Mucosa of rectum (tissue), 2 donors: ENCODE results near the gene RNU4-1.

Experiments used
- H3K27ac ChIP-seq, 2 donors: one replicate each; pipeline ENCODE4 v1.7.0; 2013; ENCODE audit warnings: inconsistent platforms in 2 of 2, low read depth in 2 of 2, low read length in 2 of 2
- H3K27me3 ChIP-seq, 2 donors: one replicate each; pipeline ENCODE4 v1.7.0; 2013; ENCODE audit warnings: low read length in 2 of 2; ENCODE audit not compliant: control insufficient read depth in 2 of 2, insufficient read depth in 2 of 2
- H3K36me3 ChIP-seq, 2 donors: one replicate each; pipeline ENCODE4 v1.7.0; 2013; ENCODE audit warnings: low read length in 2 of 2; ENCODE audit not compliant: control insufficient read depth in 2 of 2, insufficient read depth in 2 of 2
- H3K4me1 ChIP-seq, 2 donors: one replicate each; pipeline ENCODE4 v1.7.0; 2013; ENCODE audit warnings: low read length in 2 of 2, mild to moderate bottlenecking in 1 of 2; ENCODE audit not compliant: control insufficient read depth in 2 of 2, insufficient read depth in 2 of 2
- H3K4me3 ChIP-seq, 2 donors: one replicate each; pipeline ENCODE4 v1.7.0; 2013; ENCODE audit warnings: low read length in 2 of 2
- H3K9ac ChIP-seq, 2 donors: one replicate each; pipeline ENCODE4 v1.7.0; 2013; ENCODE audit warnings: low read length in 2 of 2, low read depth in 1 of 2, mild to moderate bottlenecking in 1 of 2
- H3K9me3 ChIP-seq, 2 donors: one replicate each; pipeline ENCODE4 v1.7.0; 2013; ENCODE audit warnings: low read length in 2 of 2; ENCODE audit not compliant: control insufficient read depth in 2 of 2
- donor health status: healthy.
- donor health status: Normal muscosa, but diverticular disease.

Gene RNU4-1

GRCh38 chr12:120265473-120266179 lies 27.4 kb downstream of the RNU4-1 start, which contains the start of gene PXN:
PXN (minus strand) TSS chr12:120265730; CDS start chr12:120265629, 101 bp downstream.
- peak within 1 kb of the TSS; percentile 63 to 76 for H3K4me3 ChIP-seq
- peaks cover 30 to 45% of the 10 kb centered on the region in 2 donors for H3K4me1 ChIP-seq
- H3K9me3 ChIP-seq: no peaks in the 10 kb centered on the region
- H3K27ac ChIP-seq: peak within 1 kb of the TSS; percentile 54 to 75
- H3K27me3 ChIP-seq: no peaks in the 10 kb centered on the region
- H3K9ac ChIP-seq: peak within 1 kb of the TSS; percentile 70 to 92
- no peaks in the 10 kb centered on the region for H3K36me3 ChIP-seq

DNA sequence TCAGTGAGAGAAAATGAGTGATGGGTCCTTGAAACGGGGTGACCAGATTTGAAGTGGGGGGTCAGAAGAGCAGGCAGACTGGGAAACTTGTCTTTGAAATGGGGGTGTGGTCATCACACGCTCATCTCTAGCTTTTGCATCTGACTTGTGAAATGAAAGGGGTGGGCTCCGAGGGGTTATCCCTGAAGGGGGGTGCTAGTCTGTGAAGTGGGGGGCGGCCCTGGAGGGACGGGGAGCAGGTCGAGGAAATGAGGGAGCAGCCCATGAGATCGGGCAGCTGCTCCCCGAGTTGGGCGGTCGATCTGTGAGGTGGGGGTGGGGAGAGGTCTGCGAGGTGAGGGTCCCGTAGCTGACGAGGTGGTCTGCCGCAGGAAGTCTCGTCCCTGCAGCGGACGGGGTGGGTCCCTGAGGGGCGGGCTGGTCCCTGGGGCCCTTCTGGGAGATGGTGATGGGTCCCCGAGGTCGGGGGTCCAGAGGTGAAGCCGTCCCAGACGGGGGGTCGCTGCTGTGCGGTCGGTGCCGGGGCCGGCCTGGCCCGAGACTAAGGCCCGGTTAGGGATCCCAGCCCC lies 28.0 kb downstream of the RNU4-1 start:
- Histone ChIP-seq H3K4me3 (peak overlapping the region; percentile 63 to 76), H3K36me3 (no peaks in the 10 kb centered on the region), H3K9me3 (no peaks in the 10 kb centered on the region), H3K9ac (peak overlapping the region; percentile 70 to 92), H3K4me1 (peaks cover 30 to 45% of the 10 kb centered on the region in 2 donors), H3K27me3 (no peaks in the 10 kb centered on the region), H3K27ac (peak overlapping the region; percentile 54 to 75)

GRCh38 chr12:120264086-120264903 lies 28.7 kb downstream of the RNU4-1 start:
- Histone ChIP-seq H3K9me3 (no peaks in the 10 kb centered on the region), H3K27ac (peak overlapping the region; percentile 54 to 75), H3K4me1 (peaks cover 30 to 50% of the 10 kb centered on the region in 2 donors), H3K36me3 (no peaks in the 10 kb centered on the region), H3K9ac (peak overlapping the region; percentile 70 to 92), H3K4me3 (peak overlapping the region; percentile 63 to 76), H3K27me3 (no peaks in the 10 kb centered on the region)

GRCh38 chr12:120263748-120264085 lies 29.3 kb downstream of the RNU4-1 start:
- peaks cover 30 to 50% of the 10 kb centered on the region in 2 donors for H3K4me1 ChIP-seq

GRCh38 chr12:120262852-120263747 lies 29.9 kb downstream of the RNU4-1 start:
- Histone ChIP-seq H3K4me1 (peaks cover 30 to 50% of the 10 kb centered on the region in 2 donors), H3K27ac (peak overlapping the region; percentile 54 to 75), H3K9ac (peak overlapping the region; percentile 29 to 92), H3K27me3 (no peaks in the 10 kb centered on the region), H3K9me3 (no peaks in the 10 kb centered on the region), H3K36me3 (no peaks in the 10 kb centered on the region), H3K4me3 (peak overlapping the region; percentile 36 to 63)

More at GRCh38 chr12:120263748-120264085, 29.3 kb downstream of the RNU4-1 start:
- no peaks in the 10 kb centered on the region for H3K27me3 ChIP-seq
- H3K4me3 ChIP-seq: peak overlapping the region; percentile 36 to 63
- H3K9ac ChIP-seq: peak overlapping the region; percentile 56 to 92
- no peaks in the 10 kb centered on the region for H3K9me3 ChIP-seq
- H3K36me3 ChIP-seq: no peaks in the 10 kb centered on the region
- peak overlapping the region; percentile 54 to 75 for H3K27ac ChIP-seq

DNA sequence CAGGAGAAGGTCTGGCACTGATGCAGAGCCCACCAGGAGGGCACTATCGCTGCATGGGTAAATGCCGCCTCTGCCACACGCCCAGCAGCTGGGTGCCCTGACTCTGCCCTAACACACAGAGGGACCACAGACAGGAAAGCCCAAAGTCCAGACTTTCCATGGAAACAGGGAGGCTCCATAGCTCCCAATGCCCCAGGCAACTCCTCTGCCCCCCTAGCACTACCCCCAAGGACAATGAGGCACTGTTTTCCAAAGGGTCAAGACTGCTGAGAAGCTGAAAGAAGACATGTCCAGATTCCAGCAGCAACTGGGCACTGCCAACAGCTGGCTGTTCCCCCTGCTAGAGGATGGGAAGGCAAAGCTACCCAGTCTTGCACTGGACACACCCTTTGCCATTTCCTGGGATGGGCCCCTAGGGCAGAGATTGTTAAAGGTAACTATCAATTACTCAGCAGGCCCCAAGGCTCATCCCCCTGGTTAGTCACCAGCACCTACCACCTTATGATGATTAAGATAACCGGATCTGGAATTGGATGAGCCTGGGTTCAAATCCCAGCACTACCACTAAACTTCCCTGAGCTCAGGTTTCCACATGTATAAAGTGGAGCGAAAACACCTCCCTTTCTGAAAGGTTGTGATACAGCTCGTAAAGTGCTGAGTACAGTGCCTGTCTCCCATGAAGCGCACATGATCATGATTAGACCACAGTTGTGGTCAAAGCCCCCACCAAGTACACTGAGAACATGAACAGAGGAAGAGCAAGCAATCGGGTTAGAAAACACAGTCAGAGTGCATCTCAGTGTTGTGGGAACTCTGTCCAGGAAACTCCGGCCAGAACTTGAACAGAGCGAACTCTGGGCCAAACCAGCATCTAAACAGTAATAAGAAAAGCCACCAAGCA lies 30.8 kb downstream of the RNU4-1 start:
- Histone ChIP-seq H3K4me1 (peaks cover 36 to 48% of the 10 kb centered on the region in 2 donors), H3K27me3 (no peaks in the 10 kb centered on the region), H3K9me3 (no peaks in the 10 kb centered on the region), H3K9ac (peak overlapping the region in 1 of 2 donors; percentile 14), H3K4me3 (peak overlapping the region in 1 of 2 donors; percentile 63), H3K36me3 (no peaks in the 10 kb centered on the region), H3K27ac (peak overlapping the region; percentile 53 to 75)

DNA sequence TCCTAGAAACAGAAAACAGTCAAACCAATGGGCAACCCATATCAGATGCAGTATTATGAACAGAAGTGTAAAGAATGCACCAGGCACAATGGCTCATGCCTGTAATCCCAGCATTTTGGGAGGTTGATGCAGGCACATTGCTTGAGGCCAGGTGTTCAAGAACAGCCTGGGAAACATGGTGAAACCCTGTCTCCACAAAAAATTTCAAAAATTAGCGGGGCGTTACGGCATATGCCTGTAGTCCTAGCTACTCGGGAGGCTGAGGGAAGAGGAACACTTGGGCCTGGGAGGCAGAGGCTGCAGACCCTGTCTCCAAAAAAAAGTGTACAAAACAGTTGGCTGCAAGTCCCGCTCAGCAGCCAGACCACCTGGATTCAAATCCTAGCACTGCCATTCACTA lies 32.4 kb downstream of the RNU4-1 start:
- Histone ChIP-seq H3K27me3 (no peaks in the 10 kb centered on the region), H3K4me3 (no peak overlapping the region), H3K9me3 (no peaks in the 10 kb centered on the region), H3K27ac (no peak overlapping the region), H3K4me1 (peaks cover 32 to 48% of the 10 kb centered on the region in 2 donors), H3K36me3 (no peaks in the 10 kb centered on the region), H3K9ac (no peak overlapping the region)

GRCh38 chr12:120259418-120260202 lies 33.4 kb downstream of the RNU4-1 start:
- Histone ChIP-seq H3K4me1 (peaks cover 26 to 43% of the 10 kb centered on the region in 2 donors), H3K36me3 (no peaks in the 10 kb centered on the region), H3K9ac (no peak overlapping the region), H3K27ac (no peak overlapping the region), H3K4me3 (no peak overlapping the region), H3K27me3 (no peaks in the 10 kb centered on the region), H3K9me3 (no peaks in the 10 kb centered on the region)
